NCI-H1092 (cell line): Measurements from ENCODE around the gene ADARB2.

Source experiments
- DNase-seq: peaks from one replicate; lab custom pipeline; 2025; lab: John Stamatoyannopoulos, UW

The ADARB2 gene

DNA sequence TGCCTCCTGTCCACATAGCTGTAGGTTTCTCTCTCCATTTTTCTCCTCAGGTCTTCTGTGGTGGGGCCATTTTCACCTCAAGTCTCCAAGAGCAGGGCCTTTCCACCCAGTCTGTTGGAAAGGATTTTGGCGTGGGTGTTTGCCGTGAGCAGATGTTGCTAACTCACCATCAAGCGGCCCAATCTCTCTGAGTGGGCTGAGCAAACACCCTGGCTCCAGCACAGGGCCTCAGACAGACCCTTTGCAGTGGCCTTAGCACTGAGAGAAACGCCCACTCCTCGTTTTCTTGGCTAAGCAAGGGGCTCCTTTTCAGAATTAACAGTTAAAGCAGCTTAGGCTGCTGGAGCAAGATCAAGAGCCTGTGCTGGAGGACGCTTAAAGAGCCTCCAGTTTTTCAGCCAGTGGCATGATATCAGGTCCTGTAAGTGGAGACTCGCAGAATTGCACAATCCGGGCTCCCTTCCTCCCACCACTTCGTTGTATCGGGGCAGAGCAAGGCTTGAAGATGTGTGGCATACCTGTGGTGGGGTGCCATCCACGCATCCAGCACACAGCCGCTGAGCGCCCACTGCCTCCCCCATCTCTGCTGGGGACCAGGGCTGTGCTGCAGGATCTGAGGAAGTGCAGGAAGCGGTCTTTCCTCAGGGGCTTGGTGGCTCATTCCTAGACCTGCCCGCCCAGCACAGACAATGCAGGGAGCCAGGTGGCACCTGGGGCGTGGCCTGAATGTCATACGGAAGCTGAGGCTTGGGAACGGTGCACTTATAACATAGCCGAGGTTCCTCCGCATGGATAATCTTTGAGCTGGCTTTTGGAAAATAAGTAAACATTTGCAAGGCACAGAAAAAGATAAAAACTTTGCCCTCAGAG, 142.7 kb downstream of the ADARB2 start:
- no peak for DNase-seq

DNA sequence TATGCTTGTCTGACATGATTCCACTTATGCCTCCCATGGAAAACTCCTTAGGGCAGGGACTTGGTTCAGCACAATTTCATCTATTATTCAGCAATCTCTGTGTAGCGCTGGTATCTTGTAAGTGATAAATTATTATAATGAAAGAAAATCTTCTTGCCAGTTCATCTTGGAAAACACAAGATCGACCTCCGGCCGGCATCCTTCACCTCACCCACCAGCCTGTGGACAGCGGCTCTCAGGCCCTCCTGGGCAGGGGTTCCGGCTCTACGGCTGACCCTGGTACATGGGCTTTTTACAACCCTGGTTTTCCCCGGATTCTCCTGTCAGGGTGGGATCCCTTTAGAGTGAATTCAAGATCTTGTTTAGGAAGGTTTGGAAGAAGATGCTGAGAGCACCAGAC, 145.6 kb downstream of the ADARB2 start:
- DNase-seq: no peak

DNA sequence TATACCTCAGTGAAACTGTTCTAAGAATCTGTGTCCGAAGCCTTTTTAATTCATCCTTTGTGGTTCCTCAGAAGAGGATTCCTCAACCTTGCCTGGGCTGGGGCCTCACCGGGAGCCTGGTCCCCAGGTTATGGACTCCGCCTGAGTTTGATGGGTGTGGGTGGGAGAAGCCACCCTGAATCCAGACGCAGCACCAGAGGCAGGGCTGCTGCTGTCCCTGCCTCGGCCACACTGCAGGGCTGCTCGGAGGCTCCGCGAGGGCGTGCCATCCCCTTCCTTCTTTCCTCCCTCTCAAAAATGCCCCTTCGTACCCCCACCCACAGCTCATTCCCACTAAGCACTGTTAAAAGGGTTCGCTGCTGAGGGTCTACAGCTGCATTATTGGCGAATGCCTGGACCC, 146.3 kb downstream of the ADARB2 start:
- DNase-seq: no peak

DNA sequence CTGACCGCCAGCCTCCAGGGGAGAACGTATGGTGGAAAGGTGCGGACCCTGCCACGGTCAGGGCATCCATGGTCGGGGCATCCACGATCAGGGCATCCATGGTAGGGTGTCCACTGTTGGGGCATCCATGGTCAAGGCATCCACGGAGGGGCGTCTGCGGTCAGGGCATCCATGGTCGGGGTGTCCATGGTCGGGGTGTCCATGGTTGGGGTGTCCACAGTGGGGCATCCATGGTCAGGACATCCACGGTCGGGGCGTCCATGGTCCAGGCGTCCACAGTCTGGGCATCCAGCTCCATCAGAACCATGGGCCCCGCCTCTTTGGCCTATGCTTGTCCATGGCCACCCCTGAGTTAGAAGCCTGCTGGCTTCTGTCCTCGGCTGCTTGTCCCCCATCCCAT, 148.1 kb downstream of the ADARB2 start:
- DNase-seq: no peak

DNA sequence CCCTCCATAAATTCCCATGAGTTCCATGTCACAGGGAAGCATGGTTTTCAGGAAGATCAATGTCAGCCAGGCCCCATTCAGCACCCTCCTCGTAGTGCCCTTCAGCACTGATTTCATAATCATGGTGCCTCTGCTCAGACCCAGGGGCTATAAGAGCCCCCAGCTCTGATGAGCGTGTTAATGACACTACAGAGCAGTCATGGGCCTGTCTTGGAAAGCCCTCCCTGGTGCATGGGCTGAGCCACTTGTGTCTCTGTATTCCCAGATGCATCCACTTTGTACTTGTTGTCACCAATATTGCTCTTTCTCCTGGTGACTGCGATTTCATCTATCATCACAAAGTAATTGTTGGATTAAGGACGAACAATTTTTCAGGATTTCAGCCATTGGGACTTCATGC, 154.6 kb downstream of the ADARB2 start:
- no peak for DNase-seq

DNA sequence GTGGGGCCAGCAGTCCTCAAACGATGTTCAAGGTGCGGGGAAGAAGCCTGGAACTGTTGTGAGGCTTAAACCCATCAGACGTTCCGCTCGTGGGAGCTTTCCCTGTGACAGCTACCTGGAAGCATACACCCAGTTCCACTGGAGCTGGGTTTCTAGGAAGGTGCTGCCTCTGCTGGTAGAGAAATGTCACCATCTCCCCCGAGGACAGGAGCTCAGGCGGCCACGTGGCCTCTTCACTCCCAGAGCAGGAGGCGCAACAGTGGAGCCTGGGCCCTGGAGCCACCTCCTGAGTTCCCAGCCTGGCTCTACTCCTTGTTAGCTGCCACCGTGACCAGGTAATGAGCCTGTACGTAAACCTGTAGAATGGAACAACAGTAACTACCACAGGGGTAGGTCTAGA, 156.1 kb downstream of the ADARB2 start:
- no peak for DNase-seq

DNA sequence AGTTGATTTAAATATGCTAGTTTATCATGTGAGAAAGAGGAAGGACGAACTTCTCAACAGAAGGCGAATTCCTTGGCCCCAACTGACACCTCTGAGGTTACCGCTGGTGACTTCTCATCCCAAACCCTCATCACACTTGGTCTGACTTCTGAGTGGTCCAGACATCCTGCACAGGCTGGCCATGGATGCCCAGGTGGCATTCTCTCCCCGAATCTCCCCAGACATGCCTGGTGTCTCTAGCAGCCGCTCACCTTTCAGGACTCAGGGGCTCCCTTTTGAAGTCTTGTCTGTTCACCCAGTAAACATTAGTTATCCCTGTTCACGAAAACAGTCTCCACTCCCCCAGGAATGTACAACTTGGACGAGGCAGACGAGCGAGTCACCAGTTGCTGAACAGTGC, 157.7 kb downstream of the ADARB2 start:
- no peak for DNase-seq

DNA sequence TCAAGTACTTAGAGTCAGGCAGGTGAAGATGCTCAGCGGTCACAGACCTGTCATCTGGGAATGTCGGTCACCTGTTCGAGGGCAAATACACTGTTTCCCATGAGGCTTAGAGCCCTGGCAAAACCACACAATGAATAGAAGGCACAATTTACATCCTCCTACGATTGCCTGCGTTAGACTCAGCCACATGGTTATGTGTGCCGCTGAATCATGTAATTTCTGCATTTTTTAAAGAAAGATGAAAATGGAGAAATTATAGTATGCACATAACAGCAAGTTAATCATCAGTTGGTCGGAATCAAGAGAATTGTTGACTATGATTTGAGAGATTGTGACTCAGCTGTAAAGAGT, 158.2 kb downstream of the ADARB2 start:
- DNase-seq: no peak

DNA sequence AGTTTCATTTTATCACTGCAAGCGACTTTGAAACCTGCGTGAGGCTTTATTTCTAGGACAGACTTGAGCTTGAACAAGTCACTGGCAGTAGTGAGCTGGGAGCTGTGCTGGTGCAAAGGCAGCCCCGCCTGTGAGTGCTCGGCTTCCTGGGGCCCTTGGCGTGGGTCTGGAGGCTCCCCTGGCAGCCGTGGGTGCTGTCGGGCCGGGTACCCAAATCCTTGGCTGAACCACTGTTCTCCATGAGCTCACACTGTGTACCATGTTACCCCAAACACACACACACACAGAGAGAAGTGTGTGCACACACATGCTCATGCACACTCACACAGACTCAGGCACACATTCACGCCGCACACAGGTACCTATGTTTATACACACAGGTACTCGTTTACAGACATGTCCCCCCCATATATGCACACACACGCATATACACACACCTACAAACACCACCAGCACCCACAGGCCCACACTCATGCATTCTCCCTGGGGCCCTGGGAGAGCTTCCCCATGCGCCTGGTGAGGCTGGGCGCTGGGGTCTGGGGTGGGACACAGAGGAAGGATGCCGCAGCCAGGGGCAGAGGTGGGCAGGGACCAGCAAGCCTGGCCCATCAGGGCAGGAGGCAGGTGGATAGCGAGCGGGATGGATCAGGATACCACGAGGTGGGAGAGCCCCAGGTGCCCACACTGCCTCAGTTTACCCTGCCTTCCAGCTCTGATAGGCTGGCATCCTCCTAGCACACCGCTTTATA, 158.8 kb downstream of the ADARB2 start:
- DNase-seq: no peak

DNA sequence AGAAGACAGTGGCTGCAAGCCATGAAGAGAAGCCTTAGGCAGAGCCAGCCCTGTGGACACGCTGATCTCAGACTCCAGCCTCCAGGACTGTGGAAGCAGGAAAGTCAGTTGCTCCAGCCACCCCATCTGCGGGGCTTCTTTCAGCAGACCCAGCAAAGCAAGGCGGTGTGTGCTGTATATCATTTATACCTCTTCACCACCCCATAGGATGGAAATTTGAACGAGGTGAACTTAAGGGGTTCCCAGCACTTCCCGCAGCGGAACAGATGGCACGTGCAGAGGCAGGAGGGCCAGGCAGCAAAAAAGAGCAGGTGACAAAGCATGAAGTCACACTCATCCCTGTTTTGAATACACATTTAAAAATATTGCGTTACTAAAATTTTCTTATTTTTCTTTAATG, 159.4 kb downstream of the ADARB2 start:
- DNase-seq: no peak

DNA sequence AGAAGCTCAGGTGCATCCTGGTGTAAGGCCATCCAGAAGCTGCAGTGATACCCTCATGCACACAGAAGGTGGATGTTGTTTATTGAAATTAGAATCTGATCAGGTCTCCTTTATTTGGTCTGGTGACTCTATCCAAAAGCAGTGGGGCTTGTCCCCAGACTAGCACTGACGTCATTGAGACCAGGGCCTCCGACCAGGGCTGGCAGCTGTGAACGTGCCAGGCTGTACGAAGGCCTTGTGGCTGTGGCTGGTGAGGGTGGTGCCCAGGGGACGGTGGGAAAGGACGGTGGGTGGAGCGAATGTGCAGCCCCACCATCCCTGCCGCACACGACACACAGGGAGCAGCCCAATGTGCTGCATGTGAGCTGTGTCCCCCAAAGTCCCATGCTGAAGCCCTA, 160.0 kb downstream of the ADARB2 start:
- no peak for DNase-seq

DNA sequence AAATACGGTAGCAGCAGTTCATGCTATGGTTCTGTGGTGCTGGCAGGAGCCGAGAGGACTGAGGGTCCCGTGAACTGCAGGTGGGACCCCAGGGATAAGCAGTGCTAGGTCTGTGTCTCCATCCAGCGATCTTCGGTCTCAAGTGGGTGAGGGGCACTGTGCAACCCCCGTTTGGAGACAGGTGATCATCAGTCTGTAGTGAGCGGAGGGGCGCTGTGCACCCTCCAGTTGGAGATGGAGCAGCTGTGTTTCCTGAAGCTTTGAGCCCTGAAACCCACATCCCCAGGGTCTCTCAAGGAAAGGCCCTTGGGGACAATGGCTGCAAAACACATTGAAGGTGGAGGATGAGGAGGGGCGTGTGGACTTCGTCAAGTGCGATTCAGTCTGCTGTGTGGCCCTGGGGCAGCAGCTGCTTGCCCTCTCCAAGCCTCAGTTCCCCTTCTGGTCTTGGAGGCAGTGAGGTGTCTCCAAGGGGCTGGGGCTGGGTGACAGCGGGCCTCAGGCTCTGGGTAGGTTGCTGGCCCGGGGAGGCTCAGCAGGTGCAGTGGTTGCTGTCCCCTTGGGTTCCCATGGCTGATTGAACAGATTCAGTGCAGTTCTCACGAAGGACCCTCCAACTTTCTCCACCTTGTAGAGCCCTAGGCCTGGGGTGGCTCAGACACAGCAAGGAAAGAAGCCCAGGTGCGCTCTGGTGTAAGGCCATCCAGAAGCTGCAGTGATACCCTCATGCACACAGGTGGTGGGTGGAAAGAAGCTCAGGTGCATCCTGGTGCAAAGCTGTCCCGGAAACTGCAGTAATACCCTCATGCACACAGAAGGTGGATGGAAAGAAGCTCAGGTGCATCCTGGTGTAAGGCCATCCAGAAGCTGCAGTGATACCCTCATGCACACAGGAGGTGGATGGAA, 160.6 kb downstream of the ADARB2 start:
- DNase-seq: no peak

DNA sequence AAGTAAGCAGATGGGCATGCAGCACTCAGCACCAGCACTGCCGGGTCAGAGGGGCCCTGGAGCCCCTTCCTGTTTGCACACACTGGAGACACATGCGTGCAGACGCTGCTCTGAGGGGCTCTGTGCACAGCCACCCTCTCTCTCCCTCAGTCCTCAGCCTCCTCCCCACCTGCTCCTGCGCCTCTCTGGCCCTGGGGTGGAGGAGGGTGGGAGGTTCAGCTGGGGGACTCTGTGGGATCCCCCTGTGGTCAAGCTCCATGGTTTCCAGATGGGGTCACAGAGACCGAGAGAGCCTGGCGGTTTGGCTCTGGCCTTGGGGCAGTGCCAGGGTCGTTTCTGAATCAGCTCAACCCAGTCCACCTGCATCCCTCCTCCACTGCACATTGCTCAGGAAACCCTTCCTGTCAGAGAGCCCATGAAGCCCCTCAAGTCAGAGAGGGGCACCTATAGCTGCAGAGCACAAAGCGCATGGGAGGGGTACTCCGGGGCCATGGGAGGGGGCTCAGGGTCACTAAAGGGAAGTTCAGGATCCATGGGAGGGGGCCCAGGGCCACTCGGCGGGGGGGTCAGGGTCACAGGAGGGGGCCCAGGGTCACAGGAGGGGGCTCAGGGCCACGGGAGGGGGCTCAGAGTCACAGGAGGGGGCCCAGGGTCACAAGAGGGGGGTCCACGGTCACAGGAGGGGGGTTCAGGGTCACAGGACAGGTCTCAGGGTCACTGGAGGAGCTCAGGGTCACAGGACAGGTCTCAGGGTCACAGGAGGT, 161.7 kb downstream of the ADARB2 start:
- no peak for DNase-seq

DNA sequence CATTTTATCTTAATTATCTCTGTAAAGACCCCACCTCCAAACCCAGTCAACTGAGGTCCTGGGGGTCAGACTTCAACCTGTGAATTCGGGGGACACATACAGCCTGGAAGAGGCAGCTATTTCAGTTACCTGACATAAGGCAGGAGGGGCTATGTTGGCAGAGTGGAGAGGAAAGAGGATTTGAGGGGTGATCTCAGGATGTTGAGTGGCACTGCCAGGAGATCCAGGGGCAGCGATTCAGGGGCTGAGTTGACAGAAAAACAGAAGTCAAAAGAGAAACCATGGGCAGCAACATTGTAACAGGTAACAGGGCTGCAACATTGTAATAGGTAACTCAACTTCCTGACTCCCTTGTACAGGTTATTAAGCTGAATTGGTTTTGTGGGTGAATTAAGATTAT, 162.6 kb downstream of the ADARB2 start:
- no peak for DNase-seq

DNA sequence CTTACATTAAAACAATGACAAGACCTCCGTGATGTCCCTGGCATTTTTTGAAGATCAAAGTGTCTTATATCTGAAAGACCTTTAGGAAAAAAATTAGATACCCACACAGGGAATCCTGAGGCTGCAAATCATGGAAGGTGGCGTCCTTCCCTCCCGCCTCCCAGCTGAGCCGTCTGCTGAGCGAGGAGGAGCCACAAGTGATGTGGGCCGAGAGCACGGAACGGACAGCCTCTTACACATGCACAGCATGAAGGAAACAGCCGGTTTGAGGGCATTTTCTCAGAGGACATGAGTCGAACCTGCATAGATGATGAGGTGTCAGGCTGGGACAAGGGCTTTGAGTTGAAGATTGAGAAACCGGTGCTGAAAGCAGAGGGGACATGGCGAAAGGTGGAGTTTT, 163.3 kb downstream of the ADARB2 start:
- no peak for DNase-seq

DNA sequence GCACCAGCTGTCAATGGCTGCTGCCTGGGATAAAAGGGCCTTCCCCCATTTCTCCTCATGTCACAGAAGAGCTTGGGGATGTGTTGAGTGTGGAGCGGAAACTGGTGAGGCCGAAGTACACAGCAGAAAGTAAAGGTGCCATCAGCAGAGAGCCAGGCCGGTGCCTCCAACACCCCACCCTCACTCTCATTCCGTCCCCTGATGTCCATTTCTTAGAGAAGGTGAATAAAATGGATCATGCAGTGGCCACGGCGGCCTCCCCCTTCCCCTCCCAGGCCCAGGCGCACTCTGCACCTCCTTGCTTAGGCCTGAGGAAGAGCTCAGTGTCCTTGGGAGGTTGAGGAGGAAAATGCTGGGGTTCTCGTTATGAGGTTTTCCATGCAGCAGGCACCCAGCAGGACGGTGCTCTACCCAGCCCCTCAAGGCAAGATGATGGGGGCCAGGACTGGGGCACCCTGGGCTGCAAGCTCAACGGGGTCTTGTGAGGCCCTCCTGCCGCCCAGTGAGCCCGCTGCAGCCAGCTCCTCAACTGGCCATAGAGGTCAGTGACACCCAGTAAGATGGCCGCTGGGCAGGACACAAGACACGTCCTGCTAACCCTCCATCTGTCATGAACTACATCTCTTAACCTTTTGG, 163.9 kb downstream of the ADARB2 start:
- DNase-seq: no peak

DNA sequence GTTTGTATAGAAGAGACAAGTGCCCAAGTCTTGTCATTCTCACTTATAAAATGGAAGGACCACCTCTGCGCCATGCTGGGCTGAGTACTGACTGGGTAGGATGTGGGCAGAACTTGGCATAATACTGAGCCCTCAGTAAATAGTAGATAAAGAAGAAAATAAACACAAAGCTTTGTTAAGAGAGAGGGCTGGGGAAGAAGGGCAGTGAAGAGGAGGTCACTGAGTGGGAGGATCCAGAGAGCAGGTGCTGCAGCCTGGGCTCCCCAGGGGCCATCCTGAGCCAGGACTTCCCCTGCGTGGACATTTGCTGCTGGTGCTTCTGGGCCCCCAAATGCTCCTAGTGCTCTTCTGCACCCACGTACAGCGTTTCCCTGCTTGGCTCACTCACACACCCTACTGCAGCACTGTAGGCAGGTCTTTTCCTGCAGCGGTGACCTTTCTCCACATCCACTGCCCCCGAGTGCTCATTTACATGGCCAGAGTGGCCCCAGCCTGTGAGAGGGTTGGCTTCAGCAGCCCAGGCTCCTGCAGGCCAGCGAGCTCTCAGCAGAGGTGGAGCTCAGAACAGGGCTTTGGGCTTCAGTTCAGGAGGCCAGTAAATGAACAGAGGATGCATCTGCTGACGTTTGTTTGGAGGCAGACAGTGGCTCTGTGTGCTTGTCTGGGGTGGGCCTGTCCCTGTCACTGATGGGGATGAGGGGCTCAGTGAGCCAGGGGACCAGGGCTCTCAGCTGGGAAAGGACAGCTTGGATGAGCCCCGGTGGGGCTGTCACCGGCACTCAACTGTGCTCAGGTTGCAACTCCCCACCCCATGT, 164.6 kb downstream of the ADARB2 start:
- no peak for DNase-seq

DNA sequence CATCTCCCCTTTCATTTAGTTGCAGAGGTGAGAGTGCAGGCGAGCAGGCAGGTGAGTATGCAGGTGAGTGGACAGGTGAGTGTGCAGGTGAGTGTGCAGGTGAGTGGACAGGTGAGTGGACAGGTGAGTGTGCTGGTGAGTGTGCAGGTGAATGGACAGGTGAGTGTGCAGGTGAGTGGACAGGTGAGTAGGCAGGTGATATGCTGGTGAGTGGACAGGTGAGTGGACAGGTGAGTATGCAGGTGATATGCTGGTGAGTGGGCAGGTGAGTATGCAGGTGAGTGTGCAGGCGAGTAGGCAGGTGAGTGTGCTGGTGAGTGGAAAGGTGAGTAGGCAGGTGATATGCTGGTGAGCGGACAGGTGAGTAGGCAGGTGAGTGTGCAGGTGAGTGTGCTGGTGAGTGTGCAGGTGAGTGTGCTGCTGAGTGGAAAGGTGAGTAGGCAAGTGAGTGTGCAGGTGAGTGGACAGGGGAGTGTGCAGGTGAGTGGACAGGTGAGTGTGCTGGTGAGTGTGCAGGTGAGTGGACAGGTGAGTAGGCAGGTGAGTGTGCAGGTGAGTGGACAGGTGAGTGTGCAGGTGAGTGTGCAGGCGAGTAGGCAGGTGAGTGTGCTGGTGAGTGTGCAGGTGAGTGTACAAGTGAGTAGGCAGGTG, 165.6 kb downstream of the ADARB2 start:
- no peak for DNase-seq

DNA sequence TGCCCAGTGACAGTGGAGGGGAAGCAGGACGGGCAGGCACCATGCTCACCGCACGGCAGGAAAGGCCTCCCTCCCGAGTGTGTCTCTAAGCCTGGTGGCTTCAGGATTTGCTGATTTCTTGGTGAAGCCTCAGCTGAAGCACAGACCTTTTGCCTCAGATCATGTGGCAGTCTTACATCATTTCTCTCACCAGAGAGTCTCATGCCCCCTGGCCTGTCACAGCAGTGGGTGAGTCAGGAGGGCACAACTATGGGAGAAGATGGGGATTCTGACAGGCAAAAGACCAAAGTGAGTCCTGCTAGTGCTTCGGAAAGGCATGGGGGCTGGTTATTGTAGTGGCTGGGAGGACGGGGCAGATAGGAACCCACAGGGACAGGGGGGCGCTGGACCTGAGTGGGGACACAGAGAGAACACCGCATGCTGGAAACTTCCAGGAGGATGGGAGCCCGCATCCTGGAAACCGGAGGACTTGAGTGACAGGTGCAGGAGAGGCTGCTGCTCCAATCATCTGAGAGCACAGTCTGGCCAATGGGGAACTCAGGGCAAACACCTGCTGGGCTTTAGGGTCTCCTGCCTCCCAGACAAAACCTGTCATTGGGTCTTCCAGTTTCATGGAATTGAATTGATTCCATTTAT, 166.8 kb downstream of the ADARB2 start:
- DNase-seq: no peak
